H1 (cell line): ENCODE results near the gene ARNT2.

Experiments used
- ATF3 ChIP-seq: IDR thresholded peaks from 2 replicates; pipeline ENCODE4 v1.6.1; 2011; ENCODE audit warnings: low read depth, mild to moderate bottlenecking, low read length; ENCODE audit not compliant: insufficient read depth
- KDM5A ChIP-seq: fragments of 200-600 bp; IDR thresholded peaks from 2 replicates; pipeline ENCODE4 v1.7.1; 2012; ENCODE audit warnings: mild to moderate bottlenecking, low read length, inconsistent platforms, mixed read lengths
- MAFK ChIP-seq: IDR thresholded peaks from 2 replicates; pipeline ENCODE4 v1.6.1; 2012; ENCODE audit warnings: low read depth, mild to moderate bottlenecking, improper control_type of control experiment, low read length
- POLR2AphosphoS5 ChIP-seq: IDR thresholded peaks from 2 replicates; pipeline ENCODE4 v1.6.1; 2011; ENCODE audit warnings: low read depth, low read length
- RFX5 ChIP-seq: IDR thresholded peaks from 2 replicates; pipeline ENCODE4 v1.6.1; 2011; ENCODE audit warnings: low read depth, low read length, improper control_type of control experiment, borderline replicate concordance
- TF ChIP-seq, protein P1 (sequence below), 3 experiments: IDR thresholded peaks; 1 replicate in 2 of 3; 2 replicates in 1 of 3; pipeline versions ENCODE4 v1.5.1 to v1.6.1; 2011; ENCODE audit warnings: low read length in 3 of 3, mild to moderate bottlenecking in 3 of 3, inconsistent platforms in 2 of 3, low read depth in 1 of 3, moderate library complexity in 1 of 3; ENCODE audit not compliant: insufficient read depth in 1 of 3; ENCODE audit errors: control extremely low read depth in 1 of 3

DNA sequence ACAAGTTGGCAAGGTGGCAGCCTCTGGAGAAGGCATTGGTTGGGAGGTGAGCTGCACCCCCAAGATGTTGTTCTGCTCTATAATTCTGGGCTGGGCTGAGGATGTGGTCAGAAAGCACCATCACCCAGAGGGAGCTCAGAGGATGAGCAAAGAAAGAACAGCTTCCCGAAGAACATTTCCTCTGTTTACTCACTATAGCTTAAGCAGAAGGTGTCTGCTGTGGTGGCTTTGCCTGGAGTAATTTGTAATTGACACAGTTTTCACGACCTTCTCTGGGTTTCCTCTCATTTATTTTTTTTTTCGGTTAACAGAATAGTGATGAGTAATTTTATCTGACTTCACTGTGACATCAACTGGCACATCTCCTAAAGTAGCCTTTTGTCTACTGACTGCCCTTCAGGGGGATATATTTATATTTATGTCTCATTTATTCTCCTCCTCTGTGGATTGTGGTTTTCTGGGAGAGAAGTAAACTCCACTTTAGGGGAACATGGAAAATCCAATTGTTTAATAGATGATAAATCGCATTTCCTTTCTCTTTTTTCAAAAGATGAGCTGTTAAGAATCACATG is 241.4 kb downstream of the ARNT2 start:
- TF ChIP-seq POLR2AphosphoS5 (no peak), KDM5A (no peak), MAFK (no peak), ATF3 (no peak), RFX5 (no peak)
- TF ChIP-seq, protein P1, sequence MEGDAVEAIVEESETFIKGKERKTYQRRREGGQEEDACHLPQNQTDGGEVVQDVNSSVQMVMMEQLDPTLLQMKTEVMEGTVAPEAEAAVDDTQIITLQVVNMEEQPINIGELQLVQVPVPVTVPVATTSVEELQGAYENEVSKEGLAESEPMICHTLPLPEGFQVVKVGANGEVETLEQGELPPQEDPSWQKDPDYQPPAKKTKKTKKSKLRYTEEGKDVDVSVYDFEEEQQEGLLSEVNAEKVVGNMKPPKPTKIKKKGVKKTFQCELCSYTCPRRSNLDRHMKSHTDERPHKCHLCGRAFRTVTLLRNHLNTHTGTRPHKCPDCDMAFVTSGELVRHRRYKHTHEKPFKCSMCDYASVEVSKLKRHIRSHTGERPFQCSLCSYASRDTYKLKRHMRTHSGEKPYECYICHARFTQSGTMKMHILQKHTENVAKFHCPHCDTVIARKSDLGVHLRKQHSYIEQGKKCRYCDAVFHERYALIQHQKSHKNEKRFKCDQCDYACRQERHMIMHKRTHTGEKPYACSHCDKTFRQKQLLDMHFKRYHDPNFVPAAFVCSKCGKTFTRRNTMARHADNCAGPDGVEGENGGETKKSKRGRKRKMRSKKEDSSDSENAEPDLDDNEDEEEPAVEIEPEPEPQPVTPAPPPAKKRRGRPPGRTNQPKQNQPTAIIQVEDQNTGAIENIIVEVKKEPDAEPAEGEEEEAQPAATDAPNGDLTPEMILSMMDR (IDR thresholded peaks at IDR 0.05; ENCODE audit: control extremely low read depth in 1 of 3, insufficient read depth in 1 of 3, low read depth in 1 of 3, low read length in 3 of 3), result no peak
